HG02840 (cell line): ENCODE results near the gene ANKRA2.

Source experiments
- ATAC-seq: cut with Tn5 transposase; IDR thresholded peaks from one replicate; pipeline ENCODE4 v1.9.1; 2021; ENCODE audit warnings: mild to moderate bottlenecking, moderate library complexity, moderate number of reproducible peaks; ENCODE audit not compliant: unreplicated experiment, low FRiP score

The ANKRA2 gene

DNA sequence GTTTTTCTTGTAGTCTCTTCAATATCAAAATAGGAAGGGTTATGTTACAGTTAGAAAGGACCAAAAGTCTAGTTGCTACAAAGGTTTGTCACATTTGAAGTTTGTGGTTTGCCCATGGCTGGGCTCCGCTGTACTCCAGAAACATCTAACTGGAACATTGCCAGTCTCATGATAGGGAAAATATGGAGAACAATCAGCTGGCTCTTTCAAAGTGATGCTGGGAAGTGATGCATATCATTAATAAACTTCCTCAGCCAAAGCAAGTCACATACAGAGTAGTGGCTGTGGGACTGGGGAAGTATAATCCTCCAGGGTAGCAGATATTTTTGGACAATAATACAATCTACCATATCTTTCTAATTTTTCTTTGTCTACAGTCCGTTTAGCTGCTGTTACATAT is 58.4 kb downstream of the ANKRA2 start:
- ATAC-seq = no peak

DNA sequence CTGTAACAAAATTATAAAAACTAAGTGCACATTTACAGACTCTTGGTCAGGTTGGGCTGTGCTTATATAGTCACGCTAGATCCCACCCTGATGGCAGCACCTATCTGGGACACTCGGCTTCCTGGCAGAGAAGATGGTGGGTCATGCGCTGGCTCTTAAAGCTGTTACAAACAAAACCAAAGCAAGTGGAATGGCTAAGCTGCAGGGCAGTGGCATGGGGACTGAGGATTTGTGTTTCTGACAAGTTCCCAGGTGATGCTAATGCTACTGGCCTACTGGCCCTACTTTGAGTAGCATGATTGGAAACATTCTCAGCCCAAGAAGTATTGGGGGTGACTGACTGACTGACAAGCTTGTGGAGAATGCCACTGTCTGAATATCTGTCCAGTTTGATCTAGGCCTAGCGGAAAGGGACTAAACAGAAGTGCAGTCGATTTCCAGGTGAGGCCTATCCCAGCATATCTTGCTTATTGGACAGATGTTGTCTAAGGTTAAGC is 58.9 kb downstream of the ANKRA2 start:
- no peak for ATAC-seq
